ENCODE measurements around the gene MYOM3. TPM values are rescaled to one million over a fixed set of nuclear protein-coding genes. Genes with fewer than 3 reads are reported as not detected.

MYOM3 gene
- total RNA-seq, 1 experiment from 2014 or later = not detected

- intact Hi-C loops (cut with micrococcal nuclease; ENCODE audit: unreplicated experiment) = no loop called here
Measured at GRCh38 chr1:24114753-24115152, 2.8 kb upstream of the MYOM3 start.

GRCh38 chr1:24113641-24114033 lies 1.7 kb upstream of the MYOM3 start:
- no peak for TF ChIP-seq EZH2 (IDR thresholded peaks at IDR 0.05; ENCODE audit: borderline replicate concordance, low read depth, low read length, poor library complexity, severe bottlenecking)
- no peak for TF ChIP-seq CTCF (conservative IDR thresholded peaks at IDR 0.05; ENCODE audit: low read depth, low read length)
- intact Hi-C loops (cut with micrococcal nuclease; ENCODE audit: unreplicated experiment) = loop anchor here (2.0 kb wide), 1 partner anchor 43 kb away; no protein-coding TSS in a partner anchor
- BruUV-seq (replicated peaks) = no TSS peak
- Histone ChIP-seq H3K27ac (ENCODE audit: low read depth, low read length, poor library complexity, severe bottlenecking) (no peak overlapping the region), H3K27me3 (replicated peaks; ENCODE audit: insufficient read depth, low read depth, low read length, poor library complexity) (no peaks in the 10 kb centered on the region), H3K9me3 (ENCODE audit: low read depth, low read length, poor library complexity, severe bottlenecking) (no peaks in the 10 kb centered on the region), H3K4me3 (ENCODE audit: low read depth, low read length, poor library complexity, severe bottlenecking) (no peak overlapping the region), H3K36me3 (ENCODE audit: insufficient read depth, low read length, poor library complexity, severe bottlenecking) (no peaks in the 10 kb centered on the region), H3K4me1 (ENCODE audit: insufficient read depth, low read length, poor library complexity, severe bottlenecking) (no peaks in the 10 kb centered on the region)
- CTCF ChIA-PET = no interaction called here
- POLR2A ChIA-PET (ENCODE audit: low non-redundant PET) = no interaction called here
- DNase-seq (ENCODE audit: low spot score) = no peak

More at GRCh38 chr1:24114753-24115152, 2.8 kb upstream of the MYOM3 start:
- H3K4me3 ChIP-seq (ENCODE audit: low read depth, low read length, poor library complexity, severe bottlenecking) = no peak overlapping the region
- no peaks in the 10 kb centered on the region for H3K9me3 ChIP-seq (ENCODE audit: low read depth, low read length, poor library complexity, severe bottlenecking)
- no peaks in the 10 kb centered on the region for H3K36me3 ChIP-seq (ENCODE audit: insufficient read depth, low read length, poor library complexity, severe bottlenecking)
- no peak overlapping the region for H3K27ac ChIP-seq (ENCODE audit: low read depth, low read length, poor library complexity, severe bottlenecking)
- BruUV-seq (replicated peaks) = no TSS peak
- CTCF ChIA-PET = no interaction called here
- no peak for DNase-seq (ENCODE audit: low spot score)
- POLR2A ChIA-PET (ENCODE audit: low non-redundant PET) = no interaction called here
- no peaks in the 10 kb centered on the region for H3K4me1 ChIP-seq (ENCODE audit: insufficient read depth, low read length, poor library complexity, severe bottlenecking)
- TF ChIP-seq EZH2 (IDR thresholded peaks at IDR 0.05; ENCODE audit: borderline replicate concordance, low read depth, low read length, poor library complexity, severe bottlenecking) (no peak), CTCF (conservative IDR thresholded peaks at IDR 0.05; ENCODE audit: low read depth, low read length) (no peak)
- H3K27me3 ChIP-seq (replicated peaks; ENCODE audit: insufficient read depth, low read depth, low read length, poor library complexity) = no peaks in the 10 kb centered on the region

GRCh38 chr1:24111262-24111995 lies 506 bp downstream of the MYOM3 start:
- POLR2A ChIA-PET (ENCODE audit: low non-redundant PET) = no interaction called here
- Histone ChIP-seq H3K36me3 (ENCODE audit: insufficient read depth, low read length, poor library complexity, severe bottlenecking) (no peaks in the 10 kb centered on the region), H3K9me3 (ENCODE audit: low read depth, low read length, poor library complexity, severe bottlenecking) (no peaks in the 10 kb centered on the region), H3K4me1 (ENCODE audit: insufficient read depth, low read length, poor library complexity, severe bottlenecking) (no peaks in the 10 kb centered on the region), H3K4me3 (ENCODE audit: low read depth, low read length, poor library complexity, severe bottlenecking) (no peak overlapping the region), H3K27ac (ENCODE audit: low read depth, low read length, poor library complexity, severe bottlenecking) (no peak overlapping the region), H3K27me3 (replicated peaks; ENCODE audit: insufficient read depth, low read depth, low read length, poor library complexity) (no peaks in the 10 kb centered on the region)
- CTCF ChIA-PET = no interaction called here
- no peak for DNase-seq (ENCODE audit: low spot score)
- no peak for TF ChIP-seq EZH2 (IDR thresholded peaks at IDR 0.05; ENCODE audit: borderline replicate concordance, low read depth, low read length, poor library complexity, severe bottlenecking)
- no peak for TF ChIP-seq CTCF (conservative IDR thresholded peaks at IDR 0.05; ENCODE audit: low read depth, low read length)
- intact Hi-C loops (cut with micrococcal nuclease; ENCODE audit: unreplicated experiment) = no loop called here
- no TSS peak for BruUV-seq (replicated peaks)

Measured in A673 (cell line).